Liver (tissue), 9 donors: ENCODE results near the gene SAMSN1. TPM values are rescaled to one million over a fixed set of nuclear protein-coding genes. Genes with fewer than 3 reads are reported as not detected.

Experiments
- DNase-seq: peaks from one replicate; pipeline ENCODE4 v3.0.0-alpha.2; 2017; ENCODE audit warnings: low spot score
- H3K27ac ChIP-seq, 2 donors: one replicate each; pipeline ENCODE4 v1.7.0; 2013; ENCODE audit warnings: inconsistent platforms in 2 of 2, low read length in 2 of 2, control low read depth in 1 of 2, low read depth in 1 of 2, mild to moderate bottlenecking in 1 of 2
- H3K27me3 ChIP-seq, 4 donors: one replicate each; pipeline versions ENCODE4 v1.6.1 to v1.7.0; 2013; ENCODE audit warnings: low read length in 3 of 4, inconsistent platforms in 1 of 4, mild to moderate bottlenecking in 1 of 4, moderate library complexity in 1 of 4; ENCODE audit not compliant: control insufficient read depth in 4 of 4, insufficient read depth in 4 of 4
- H3K36me3 ChIP-seq, 4 donors: one replicate each; pipeline versions ENCODE4 v1.6.1 to v1.7.0; 2013; ENCODE audit warnings: low read length in 3 of 4, mild to moderate bottlenecking in 3 of 4, low read depth in 1 of 4, moderate library complexity in 1 of 4; ENCODE audit not compliant: control insufficient read depth in 4 of 4, insufficient read depth in 3 of 4
- H3K4me1 ChIP-seq, 4 donors: one replicate each; pipeline versions ENCODE4 v1.6.1 to v1.7.0; 2013; ENCODE audit warnings: low read length in 3 of 4, mild to moderate bottlenecking in 3 of 4, moderate library complexity in 1 of 4; ENCODE audit not compliant: control insufficient read depth in 4 of 4, insufficient read depth in 4 of 4
- H3K4me3 ChIP-seq, 3 donors: one replicate each; pipeline versions ENCODE4 v1.6.1 to v1.7.0; 2013; ENCODE audit warnings: low read length in 3 of 3, control low read depth in 1 of 3, low read depth in 1 of 3, mild to moderate bottlenecking in 1 of 3
- H3K9ac ChIP-seq, 2 donors: one replicate each; pipeline ENCODE4 v1.7.0; 2013; ENCODE audit warnings: low read length in 2 of 2, mild to moderate bottlenecking in 2 of 2, moderate library complexity in 2 of 2, control low read depth in 1 of 2, low read depth in 1 of 2
- H3K9me3 ChIP-seq, 4 donors: one replicate each; pipeline versions ENCODE4 v1.6.1 to v1.7.0; 2013; ENCODE audit warnings: low read length in 3 of 4; ENCODE audit not compliant: control insufficient read depth in 4 of 4
- ATF3 ChIP-seq: IDR thresholded peaks from 2 replicates; pipeline ENCODE4 v1.6.1; 2016; ENCODE audit warnings: antibody characterized with exemption
- CTCF ChIP-seq: fragments of 150-350 bp; IDR thresholded peaks from 2 replicates; pipeline ENCODE4 v1.5.1; 2017; ENCODE audit warnings: improper control_type of control experiment, low read depth, low read length; ENCODE audit not compliant: missing input control
- EGR1 ChIP-seq, 2 donors: IDR thresholded peaks; 2 replicates each; pipeline ENCODE4 v1.6.1; 2016 to 2018; ENCODE audit warnings: antibody characterized with exemption in 2 of 2, low read depth in 2 of 2
- FOXA1 ChIP-seq: IDR thresholded peaks from 2 replicates; pipeline ENCODE4 v1.6.1; 2016; ENCODE audit warnings: antibody characterized with exemption
- GABPA ChIP-seq, 2 donors: IDR thresholded peaks in 1 of 2; conservative IDR thresholded peaks in 1 of 2; 2 replicates each; pipeline ENCODE4 v1.6.1; 2016; ENCODE audit warnings: antibody characterized with exemption in 2 of 2, mild to moderate bottlenecking in 1 of 2, moderate library complexity in 1 of 2
- HNF4A ChIP-seq, 2 donors: conservative IDR thresholded peaks; 2 replicates each; pipeline ENCODE4 v1.6.1; 2016; ENCODE audit warnings: antibody characterized with exemption in 2 of 2, mild to moderate bottlenecking in 2 of 2
- HNF4G ChIP-seq: IDR thresholded peaks from 2 replicates; pipeline ENCODE4 v1.6.1; 2016; ENCODE audit warnings: antibody characterized with exemption
- MAX ChIP-seq: IDR thresholded peaks from 2 replicates; pipeline ENCODE4 v1.6.1; 2016; ENCODE audit warnings: antibody characterized with exemption
- NR2F2 ChIP-seq: IDR thresholded peaks from 2 replicates; pipeline ENCODE4 v1.6.1; 2016; ENCODE audit warnings: antibody characterized with exemption
- REST ChIP-seq: IDR thresholded peaks from 2 replicates; pipeline ENCODE4 v1.6.1; 2016; ENCODE audit warnings: antibody characterized with exemption, mild to moderate bottlenecking
- RXRA ChIP-seq, 2 donors: IDR thresholded peaks; 2 replicates each; pipeline ENCODE4 v1.6.1; 2017 to 2018; ENCODE audit warnings: antibody characterized with exemption in 2 of 2, mild to moderate bottlenecking in 1 of 2
- WGBS: extraction: QIAGEN DNeasy Blood & Tissue Kit; methylation state at CpG from one replicate; pipeline ENCODE4 v1.1.7; 2013; 5-methylcytosine and 5-hydroxymethylcytosine counted together
- polyA plus RNA-seq, 2 donors: library from polyadenylated mRNA; stranded (reverse) in 1 of 2; unstranded in 1 of 2; fragments of 200-250 nt in 1 of 2; fragments of >200 nt in 1 of 2; fragmentation: Nextera tagmentation in 1 of 2; extraction: Ambion mirVana in 1 of 2; gene quantifications; one replicate each; pipeline versions ENCODE4 v1.2.1 to v1.2.3, GENCODE V29; 2013 to 2015
- total RNA-seq, 2 donors: library from RNA; depleted of rRNA; stranded (reverse); fragments of >200 nt; gene quantifications; one replicate each; pipeline ENCODE4 v1.2.3, GENCODE V29; 2014
- donor health status: healthy.
- donor health status: healthy.
- donor health status: healthy.
- donor health status: healthy.
- donor health status: healthy.

The SAMSN1 gene
- total and polyA plus RNA-seq, 4 donors = 2.2 to 9.0 (median 3.4) TPM

GRCh38 chr21:14527696-14528652, 18.1 kb downstream of the SAMSN1 start:
- no peak for DNase-seq
- Histone ChIP-seq H3K27me3 (no peaks in the 10 kb centered on the region), H3K27ac (peak overlapping the region in 1 of 2 donors; percentile 35), H3K9me3 (no peaks in the 10 kb centered on the region), H3K9ac (no peak overlapping the region), H3K36me3 (no peaks in the 10 kb centered on the region), H3K4me1 (no peaks in the 10 kb centered on the region), H3K4me3 (no peak overlapping the region)
- WGBS = 67% methylated on average over 2 of the region's 2 CpGs
- TF ChIP-seq GABPA (IDR thresholded peaks at IDR 0.05 in 1 of 2, conservative IDR thresholded peaks at IDR 0.05 in 1 of 2) = no peak

- H3K27ac ChIP-seq = no peak overlapping the region
- no peak for DNase-seq
- no peak for TF ChIP-seq HNF4G
- TF ChIP-seq HNF4A (conservative IDR thresholded peaks at IDR 0.05) = no peak
- TF ChIP-seq MAX = no peak
- TF ChIP-seq FOXA1 = no peak
- no peak for TF ChIP-seq EGR1 (IDR thresholded peaks at IDR 0.05; ENCODE audit: low read depth in 2 of 2)
- no peak overlapping the region for H3K4me3 ChIP-seq
- no peaks in the 10 kb centered on the region for H3K4me1 ChIP-seq
- H3K36me3 ChIP-seq = no peaks in the 10 kb centered on the region
- no peaks in the 10 kb centered on the region for H3K27me3 ChIP-seq
- H3K9me3 ChIP-seq = no peaks in the 10 kb centered on the region
- no peak overlapping the region for H3K9ac ChIP-seq
- 51% methylated on average over 10 of the region's 10 CpGs for WGBS
Observed at GRCh38 chr21:14526836-14527695, 19.0 kb downstream of the SAMSN1 start.

- TF ChIP-seq RXRA (IDR thresholded peaks at IDR 0.05) (no peak), REST (no peak), ATF3 (no peak), MAX (no peak), HNF4G (no peak), CTCF (no peak), NR2F2 (no peak), HNF4A (conservative IDR thresholded peaks at IDR 0.05) (no peak)
- H3K4me3 ChIP-seq = no peak overlapping the region
- 20% methylated on average over 3 of the region's 3 CpGs for WGBS
Observed at GRCh38 chr21:14526199-14526598, 19.9 kb downstream of the SAMSN1 start.

More at GRCh38 chr21:14526199-14526598, 19.9 kb downstream of the SAMSN1 start:
- no peaks in the 10 kb centered on the region for H3K9me3 ChIP-seq
- no peak for DNase-seq
- H3K36me3 ChIP-seq = no peaks in the 10 kb centered on the region
- no peak overlapping the region for H3K27ac ChIP-seq
- H3K4me1 ChIP-seq = no peaks in the 10 kb centered on the region
- H3K27me3 ChIP-seq = no peaks in the 10 kb centered on the region
- no peak overlapping the region for H3K9ac ChIP-seq
